CD4-positive, alpha-beta T cell treated with Interleukin-15 for 4 hours (primary cell): ENCODE data around the gene HMGCL.
"Not testable (repeated sequence)": the region's sequence is repeated elsewhere in the genome, so short reads cannot be mapped to it uniquely, and the experiment has no call there.

Experiments
- DNase-seq: peaks from one replicate; pipeline ENCODE4 v3.0.0-alpha.2; 2020; ENCODE audit warnings: low spot score

Gene HMGCL

DNA sequence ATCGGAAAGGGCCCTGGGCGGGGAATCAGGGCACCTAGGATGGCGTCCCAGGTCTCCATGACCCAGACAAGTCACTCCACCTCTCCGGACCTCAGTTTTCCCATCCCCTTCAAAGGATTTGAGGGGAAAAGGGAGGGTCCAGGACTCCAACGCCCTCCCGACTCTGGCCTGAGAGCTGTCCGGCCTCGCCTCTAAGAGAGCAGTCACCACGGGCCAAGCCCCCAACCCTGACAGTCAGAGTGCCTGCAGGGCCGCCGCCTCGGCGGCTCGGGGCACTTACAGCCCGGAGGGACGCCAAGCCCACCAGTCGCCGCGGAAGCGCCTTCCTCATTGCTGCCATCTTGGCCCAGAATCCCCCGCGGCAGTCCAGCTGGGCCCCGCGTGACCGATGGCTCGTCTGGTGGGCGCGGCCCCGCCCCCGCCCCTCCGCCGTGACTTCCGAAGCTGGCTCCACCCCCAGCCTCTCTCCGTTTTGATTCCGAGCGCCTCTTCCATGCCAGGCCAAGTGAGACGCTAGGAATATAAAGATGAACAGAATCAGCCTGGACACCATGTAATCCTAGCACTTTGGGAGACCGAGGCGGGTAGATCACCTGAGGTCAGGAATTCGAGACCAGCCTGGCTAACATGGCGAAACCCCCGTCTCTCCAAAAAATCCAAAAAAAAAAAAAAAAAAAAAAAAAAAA lies at the start of gene HMGCL:
Gene HMGCL, minus strand, starts transcription at position 354 of the 686 bp plus-strand sequence. Its CDS starts 14 bp downstream, at position 340.
- peak; percentile 86 for DNase-seq

DNA sequence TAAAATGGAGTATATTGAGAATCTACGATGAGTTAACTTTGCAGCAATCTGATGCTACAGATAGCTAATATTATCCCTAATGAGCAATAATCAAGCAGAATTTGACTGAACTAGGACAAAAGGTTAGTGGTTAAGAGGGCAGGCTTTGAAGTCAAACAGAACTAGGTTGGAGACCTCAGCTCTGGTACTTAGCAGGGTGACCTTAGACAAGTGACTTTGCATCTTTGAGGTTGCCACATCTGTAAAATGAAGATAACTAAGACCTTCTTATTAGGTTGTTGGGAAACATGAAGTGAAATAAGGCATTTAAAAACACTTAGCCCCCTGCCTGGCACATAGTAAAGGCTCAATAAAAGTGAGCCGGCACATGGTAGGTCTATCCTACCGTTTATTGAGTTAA lies 47.2 kb upstream of the HMGCL start:
- no peak for DNase-seq

DNA sequence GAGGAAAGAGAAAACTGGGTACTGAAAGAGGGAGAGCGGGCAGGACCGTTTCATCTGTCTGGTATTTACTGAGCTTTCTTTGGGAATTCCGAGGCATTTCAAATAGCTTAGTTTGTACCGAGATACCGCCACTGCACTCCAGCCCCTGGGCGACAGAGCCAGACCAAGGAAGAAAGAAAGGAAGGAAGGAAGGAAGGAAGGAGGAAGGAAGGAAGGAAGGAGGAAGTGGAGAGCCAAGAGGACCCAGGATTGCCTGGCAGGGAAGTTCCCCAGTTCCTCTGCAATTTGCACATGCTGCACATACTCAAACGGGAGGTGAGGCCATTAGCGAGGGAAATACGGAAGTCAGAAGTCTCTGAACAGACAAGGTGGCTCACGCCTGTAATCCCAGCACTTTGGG lies 43.8 kb upstream of the HMGCL start:
- no peak for DNase-seq

DNA sequence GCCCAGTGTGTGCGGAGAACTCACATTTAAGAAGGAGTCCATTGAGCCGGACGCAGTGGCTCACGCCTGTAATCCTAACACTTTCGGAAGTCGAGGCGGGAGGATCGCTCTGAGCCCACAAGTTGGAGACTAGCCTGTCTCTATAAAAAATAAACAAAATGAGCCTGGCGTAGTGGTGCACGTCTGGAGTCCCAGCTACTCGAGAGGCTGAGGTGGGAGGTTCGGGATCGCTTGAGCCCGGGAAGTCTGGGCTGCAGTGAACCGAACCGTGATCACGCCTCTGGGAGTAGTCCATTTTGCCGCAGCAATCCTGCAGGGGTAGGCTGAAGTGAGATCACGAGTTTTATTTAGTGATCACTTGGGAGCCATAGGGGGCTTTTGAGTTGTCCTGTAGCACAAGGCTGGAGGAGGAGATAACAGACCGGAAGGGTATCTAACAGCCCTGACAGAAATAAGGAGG lies 43.4 kb upstream of the HMGCL start:
- no peak for DNase-seq

DNA sequence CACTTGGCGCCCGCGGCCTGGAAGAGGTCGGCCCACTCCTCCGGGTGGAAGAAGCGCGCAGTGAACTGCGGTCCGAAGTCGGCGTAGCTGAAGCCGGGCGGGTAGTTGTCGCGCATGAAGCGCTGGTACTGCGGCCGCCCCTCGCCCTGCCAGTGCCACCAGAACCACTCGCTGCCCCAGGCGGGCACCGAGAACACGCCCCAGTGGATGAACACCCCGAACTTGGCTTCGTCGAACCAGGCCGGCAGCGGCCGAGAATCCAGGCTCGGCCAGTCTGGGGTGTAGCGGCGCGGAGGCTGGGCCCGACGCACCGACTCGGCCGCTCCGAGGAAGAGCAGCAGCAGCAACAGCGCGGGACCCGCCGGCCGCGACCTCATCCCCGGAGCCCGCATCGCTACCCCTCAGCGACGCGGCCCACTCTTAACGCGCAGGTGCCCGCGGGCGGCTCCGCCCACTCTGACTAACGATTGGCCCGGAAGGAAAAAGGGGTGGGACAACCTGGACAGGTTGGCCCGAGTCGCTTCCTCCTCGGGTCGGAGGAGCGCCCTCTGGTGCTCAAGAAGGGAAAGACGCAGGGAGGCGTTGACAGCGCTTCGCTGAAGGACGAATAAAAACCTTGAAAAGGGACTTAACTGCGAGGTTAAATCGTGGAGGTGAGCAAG lies 42.8 kb upstream of the HMGCL start, which contains the start of gene FUCA1:
Gene FUCA1, minus strand, starts transcription at position 396 of the 662 bp plus-strand sequence. Its CDS starts 4 bp downstream, at position 392.
- peak; percentile 97 for DNase-seq

DNA sequence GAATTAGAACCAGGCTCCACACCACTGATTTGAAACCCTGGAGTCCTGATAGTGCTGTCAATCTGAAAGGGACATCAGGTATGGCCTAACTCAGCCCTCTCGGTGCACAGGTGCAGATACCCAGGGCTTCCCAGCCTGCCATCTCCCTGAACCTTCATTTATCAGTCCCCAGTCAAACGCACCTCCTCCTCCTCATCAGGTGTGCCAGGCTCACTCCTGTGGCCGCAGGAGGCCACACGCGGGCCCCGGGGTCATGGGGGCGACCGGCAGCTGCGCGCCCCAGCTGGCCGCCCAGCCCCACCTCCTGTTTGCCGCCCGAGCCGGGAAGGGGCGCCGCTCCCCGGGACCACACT lies 42.3 kb upstream of the HMGCL start:
- no peak for DNase-seq

DNA sequence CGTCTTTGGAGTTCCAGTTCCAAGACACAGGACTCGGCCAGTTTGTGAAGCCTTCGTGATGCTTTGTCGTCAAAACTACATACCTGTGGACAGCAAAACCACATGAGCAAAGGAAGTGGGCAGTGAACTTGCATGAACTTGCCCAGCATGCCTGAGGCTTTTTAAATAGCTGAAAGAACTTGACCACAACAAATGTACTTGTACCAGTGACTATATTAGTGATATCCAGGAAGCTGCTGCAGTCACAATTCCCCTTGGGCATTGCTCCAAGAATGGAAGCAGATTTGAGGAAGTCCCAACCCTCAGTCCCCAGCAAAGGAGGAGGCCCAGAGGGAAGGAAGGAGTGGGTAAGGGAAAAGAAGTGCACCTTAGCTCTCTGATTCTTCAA lies 40.3 kb upstream of the HMGCL start:
- DNase-seq, result no peak

DNA sequence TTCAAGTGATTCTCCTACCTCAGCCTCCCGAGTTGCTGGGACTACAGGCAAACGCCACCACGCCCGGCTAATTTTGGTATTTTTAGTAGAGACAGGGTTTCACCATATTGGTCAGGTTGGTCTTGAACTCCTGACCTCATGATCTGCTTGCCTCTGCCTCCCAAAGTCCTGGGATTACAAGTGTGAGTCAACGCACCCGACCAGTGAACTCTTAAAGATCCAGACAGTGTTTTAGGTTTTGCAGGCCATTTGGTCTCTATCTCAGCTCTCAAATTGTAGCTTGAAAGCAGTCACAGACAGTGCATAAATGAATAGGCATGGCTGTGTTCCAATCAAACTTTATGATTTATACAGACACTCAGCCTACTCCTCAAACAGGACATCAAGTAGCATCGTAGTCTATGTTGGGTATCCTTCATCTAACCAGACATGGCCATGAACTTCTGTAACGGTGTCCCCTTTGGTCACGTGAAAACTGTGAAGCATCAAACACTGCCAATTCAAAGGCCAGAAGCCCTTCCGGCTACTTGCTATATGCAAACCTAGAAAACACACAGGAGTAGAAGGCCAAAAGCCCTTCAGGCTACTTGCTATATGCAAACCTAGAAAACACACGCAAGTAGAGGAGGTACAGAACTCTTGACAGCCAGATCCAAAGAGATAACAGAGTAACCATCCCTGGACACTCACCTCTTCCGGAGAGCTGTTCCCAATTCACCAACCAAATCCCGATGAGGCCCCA lies 39.7 kb upstream of the HMGCL start:
- no peak for DNase-seq

DNA sequence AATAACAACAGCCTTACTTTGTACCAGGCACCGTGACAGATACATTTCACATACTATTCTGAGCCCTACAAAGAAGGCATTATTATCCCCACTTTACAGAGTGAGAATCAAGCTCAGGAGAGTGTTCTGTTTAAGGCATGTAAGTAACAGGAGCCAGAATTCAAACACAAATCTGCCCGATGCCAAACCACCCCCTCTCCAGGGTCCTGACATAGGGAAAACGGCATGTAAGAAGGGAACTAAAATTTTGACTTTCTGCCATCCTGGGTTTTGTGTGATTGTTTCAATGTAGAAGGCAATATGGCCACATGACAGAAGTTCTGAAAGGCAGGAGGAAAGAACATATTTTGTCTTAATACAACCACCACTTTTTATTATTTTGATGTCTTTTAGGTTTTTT lies 37.4 kb upstream of the HMGCL start:
- DNase-seq, result no peak

DNA sequence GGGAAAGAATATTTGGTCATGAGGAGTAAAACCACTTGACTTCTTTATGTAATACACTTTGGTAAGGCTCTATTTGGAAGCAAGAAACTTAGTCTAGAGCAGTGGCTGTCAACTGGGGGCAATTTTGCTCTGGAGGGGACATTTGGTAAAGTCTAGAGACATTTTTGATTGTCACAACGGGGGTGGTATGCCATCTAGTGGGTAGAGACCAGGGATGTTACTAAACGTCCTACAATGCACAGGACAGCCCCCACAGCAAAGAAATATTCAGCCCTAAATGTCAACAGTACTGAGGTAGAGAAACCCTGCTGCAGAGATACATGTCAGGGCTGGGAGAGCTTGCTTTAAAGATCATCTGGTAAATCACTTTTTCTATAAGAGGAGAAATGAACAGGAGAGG lies 29.3 kb upstream of the HMGCL start:
- no peak for DNase-seq

DNA sequence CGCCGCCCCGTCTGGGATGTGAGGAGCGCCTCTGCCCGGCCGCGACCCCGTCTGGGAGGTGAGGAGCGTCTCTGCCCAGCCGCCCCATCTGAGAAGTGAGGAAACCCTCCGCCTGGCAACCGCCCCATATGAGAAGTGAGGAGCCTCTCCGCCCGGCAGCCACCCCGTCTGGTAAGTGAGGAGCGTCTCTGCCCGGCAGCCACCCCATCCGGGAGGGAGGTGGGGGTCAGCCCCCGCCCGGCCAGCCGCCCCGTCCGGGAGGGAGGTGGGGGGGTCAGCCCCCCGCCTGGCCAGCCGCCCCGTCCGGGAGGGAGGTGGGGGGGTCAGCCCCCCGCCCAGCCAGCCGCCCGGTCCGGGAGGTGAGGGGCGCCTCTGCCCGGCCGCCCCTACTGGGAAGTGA lies 27.9 kb upstream of the HMGCL start:
- not testable (repeated sequence) for DNase-seq

DNA sequence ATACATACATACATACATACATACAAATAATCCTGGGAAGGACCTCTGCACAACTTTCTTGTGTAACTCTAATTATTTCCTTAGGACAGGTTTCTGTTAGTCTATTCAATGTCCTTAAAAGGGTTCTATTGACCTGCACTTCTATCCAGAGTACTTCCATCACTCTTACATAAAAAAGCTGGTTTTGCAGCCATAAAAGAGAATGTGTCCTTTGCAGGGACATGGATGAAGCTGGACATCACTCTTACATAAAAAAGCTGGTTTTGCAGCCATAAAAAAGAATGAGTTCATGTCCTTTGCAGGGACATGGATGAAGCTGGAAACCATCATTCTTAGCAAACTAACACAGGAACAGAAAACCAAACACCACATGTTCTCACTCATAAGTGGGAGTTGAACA lies 26.2 kb upstream of the HMGCL start:
- DNase-seq, result not testable (repeated sequence)

DNA sequence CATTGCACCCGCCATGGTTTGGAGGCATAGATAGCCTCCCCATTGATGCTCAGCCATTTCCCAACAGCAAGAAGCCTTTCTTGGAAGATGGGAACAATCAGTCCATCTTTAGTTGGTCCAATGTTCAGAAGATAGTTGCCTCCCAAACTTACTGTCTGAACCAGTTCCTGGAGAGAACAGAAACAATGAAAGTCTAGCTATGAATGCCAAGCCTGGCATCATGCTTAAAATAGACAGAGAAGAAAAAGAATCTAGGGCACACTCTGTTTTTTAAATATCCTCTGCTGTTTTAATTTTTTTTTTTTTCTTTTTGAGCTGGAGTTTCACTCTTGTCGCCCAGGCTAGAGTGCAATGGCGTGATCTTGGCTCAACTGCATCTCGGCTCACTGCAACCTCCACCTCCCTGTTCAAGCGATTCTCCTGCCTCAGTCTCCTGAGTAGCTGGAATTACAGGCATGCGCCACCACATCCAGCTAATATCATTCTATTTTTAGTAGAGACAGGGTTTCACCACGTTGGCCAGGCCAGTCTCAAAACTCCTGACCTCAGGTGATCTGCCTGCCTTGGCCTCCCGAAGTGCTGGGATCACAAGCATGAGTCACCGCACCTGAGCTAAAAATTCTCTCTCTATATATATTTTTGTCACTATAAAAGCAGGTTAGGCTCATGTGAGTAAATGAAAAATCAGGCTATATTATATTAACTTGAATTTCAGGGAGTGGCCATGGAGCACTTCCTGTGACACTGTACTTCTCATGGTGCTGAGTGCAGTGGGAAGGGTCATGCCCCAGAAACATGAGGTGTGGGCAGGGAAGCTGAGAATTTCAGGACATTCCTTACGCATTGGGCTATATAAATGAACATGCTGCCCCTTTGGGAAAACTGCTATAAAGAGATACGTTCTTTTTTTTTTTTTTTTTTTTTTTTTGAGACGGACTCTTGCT lies 23.7 kb upstream of the HMGCL start:
- no peak for DNase-seq

DNA sequence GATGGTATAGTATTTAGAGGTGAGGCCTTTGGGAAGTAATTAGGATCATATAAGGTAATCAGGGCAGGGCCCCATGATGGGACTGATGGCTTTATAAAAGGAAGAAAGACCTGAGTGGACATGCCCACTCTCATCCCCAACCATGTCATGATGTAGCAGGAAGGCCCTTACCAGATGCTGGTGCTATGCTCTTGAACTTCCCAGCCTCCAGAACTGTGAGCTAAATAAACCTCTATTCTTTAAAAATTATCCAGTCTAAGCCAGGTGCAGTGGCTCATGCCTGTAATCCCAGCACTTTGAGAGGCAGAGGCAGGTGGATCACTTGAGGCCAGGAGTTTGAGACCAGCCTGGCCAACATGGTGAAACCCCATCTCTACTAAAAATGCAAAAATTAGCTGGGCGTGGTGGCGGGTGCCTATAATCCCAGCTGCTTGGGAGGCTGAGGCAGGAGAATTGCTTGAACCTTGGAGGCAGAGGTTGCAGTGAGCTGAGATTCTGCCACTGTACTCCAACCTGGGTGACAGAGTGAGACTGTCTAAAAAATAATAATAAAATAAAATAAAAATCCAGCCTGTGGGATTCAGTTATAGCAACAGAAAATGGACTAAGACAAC lies 22.4 kb upstream of the HMGCL start:
- DNase-seq, result not testable (repeated sequence)

DNA sequence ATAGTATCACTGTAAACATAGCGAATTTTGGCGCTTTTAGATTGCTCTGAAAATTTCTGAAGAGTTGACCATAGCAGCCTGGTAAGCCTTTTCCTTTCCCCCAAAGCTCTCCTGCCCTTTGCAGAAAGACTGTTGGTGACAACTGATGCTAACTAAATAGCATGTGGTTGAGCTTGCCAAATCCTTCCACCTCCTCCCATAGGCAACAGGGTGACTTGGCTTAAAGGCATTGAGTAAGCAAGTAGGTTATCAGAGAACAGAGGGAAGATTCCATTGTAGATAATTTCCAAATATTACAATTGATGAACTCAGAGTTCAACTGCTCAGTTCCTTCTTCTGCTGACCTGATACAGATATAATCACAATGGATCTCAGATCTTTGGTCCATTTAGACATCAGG lies 19.9 kb upstream of the HMGCL start:
- DNase-seq, result no peak

DNA sequence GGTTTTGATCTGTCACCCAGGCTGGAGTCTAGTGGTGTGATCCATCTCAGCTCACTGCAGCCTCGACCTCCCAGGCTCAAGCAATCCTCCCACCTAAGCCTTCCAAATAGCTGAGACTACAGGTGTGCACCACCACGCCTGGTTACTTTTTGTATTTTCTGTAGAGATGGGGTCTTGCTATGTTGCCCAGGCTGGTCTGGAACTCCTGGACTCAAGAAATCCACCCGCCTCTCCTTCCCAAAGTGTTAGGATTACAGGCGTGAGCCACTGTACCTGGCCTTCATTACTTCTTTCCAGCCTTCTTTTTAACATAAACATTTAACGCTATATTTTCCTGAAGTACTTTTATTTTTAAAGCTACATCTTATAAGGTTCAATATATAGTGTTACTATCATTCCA lies 18.4 kb upstream of the HMGCL start:
- no peak for DNase-seq

DNA sequence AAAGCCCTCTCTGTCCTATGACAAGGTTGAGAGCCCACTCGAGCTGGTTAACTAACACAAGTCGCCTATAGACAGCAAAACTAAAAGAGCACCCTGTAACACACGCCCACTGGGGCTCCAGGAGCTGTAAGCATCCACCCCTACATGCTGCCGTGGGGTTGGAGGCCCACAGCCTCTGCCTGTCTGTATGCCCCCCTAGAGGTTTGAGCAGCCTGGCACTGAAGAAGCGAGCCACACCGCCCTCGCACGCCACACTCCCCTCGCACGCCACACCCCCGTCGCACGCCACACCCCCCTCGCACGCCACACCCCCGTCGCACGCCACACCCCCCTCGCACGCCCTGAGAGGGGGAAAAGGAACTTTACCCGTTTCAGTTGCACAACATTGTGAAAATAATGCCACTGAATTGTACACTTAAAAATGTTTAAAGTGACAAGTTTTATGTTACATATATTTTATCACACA lies 13.2 kb upstream of the HMGCL start:
- DNase-seq, result peak; percentile 69

DNA sequence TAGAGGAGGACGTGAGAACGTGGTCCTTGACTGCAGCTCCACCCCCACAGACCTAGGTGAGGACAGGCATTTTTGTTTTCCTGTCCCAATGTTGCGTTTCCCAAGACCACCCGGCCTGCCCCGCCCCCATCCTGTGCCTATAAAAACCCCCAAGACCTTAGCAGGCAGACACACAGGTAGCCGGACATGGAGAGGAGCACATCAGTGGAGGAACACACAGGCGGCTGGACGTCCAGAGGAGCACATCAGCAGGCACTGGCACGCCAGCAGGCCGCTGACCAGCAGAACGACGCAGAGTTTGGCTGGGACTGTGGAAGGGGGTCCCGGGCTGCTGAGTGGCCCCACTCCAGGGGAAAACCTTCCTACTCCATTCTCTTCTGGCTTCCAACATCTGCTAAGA lies 12.7 kb upstream of the HMGCL start:
- DNase-seq, result no peak

DNA sequence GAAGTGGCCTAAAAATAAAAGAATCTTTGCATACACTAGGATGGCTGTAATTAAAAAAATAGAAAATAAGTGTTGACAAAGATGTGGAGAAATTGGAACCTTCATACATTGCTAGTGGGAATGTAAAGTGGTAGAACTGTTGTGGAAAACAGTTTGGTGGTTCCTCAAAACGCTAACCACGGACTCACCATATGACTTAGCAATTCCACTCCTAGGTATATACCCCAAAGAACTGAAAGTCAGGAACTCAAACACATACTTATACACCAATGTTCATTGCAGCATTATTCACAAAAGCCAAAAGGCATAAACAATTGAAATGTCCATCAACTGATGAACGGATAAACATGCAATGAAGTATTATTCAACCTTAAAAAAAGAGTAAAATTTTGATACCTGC lies 10.8 kb upstream of the HMGCL start:
- no peak for DNase-seq

DNA sequence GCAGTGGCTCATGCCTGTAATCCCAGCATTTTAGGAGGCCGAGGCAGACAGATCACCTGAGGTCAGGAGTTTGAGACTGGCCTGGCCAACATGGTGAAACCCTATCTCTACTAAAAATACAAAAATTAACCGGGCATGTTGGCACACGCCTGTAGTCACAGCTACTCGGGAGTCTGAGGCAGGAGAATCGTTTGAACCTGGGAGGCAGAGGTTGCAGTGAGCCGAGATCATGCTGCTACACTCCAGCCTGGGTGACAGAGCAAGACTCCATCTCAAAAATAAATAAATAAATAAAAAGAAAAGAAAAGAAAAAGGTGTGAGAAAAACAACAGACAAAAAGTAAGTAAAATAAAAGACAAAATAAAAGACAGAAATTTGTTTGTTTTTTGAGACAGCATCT lies 8.9 kb upstream of the HMGCL start:
- DNase-seq, result not testable (repeated sequence)

DNA sequence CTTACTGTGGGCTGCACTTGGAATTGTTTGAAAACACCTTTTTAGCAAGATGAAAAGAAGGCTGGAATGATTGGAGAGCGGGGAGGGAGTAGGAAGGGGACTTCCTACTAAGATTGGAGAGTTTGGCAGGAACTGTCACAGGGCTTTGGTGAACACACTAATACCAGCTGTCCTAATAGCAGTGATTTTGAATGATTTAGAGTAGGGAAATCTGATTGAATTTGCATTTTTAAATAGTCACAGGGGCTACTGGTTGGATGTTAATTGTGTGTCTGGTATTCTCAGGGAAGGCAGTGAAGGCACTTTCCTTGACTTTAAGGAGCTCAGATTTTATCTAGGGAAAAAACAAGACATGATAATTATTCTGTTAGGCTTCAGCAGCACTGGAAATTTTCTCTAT lies 2.5 kb upstream of the HMGCL start:
- no peak for DNase-seq
